Measurements from ENCODE around the gene RAB7A.

Gene RAB7A

DNA sequence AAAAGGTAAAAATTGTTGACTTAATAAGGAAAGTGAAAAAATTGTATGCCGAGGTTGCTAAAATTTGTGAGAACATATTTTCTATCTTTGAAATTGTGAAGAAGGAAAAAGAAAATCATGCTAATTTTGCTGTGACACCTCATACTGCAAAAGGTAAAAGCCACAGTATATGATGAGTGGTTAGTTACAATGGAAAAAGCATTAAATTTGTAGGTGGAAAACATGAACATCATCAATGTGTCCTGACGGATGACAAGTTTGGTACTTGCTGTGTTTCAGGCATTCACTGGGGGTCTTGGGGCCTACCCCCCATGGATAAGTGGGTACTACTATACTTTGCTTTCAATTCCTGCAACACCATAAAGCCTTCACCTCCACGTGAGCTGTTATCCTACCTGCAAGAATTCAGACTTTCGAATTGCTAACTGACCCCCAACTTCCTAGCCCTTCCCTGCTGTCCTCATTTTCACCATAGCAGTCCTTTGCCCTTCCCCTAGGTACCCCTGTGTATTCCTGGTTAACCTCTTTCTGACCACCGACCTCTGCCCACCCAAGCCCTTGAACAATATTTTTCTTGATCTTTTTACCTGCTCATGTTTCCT lies 62.4 kb downstream of the RAB7A start:
- DNase-seq (ENCODE audit: low spot score), result no peak

- DNase-seq (ENCODE audit: low spot score), result no peak
Observed at GRCh38 chr3:128794067-128794768, 68.2 kb downstream of the RAB7A start.

- peak; percentile 69 for DNase-seq (ENCODE audit: low spot score)
Observed at GRCh38 chr3:128794770-128795649, 69.0 kb downstream of the RAB7A start.

GRCh38 chr3:128799653-128800052 lies 73.7 kb downstream of the RAB7A start:
- DNase-seq (ENCODE audit: low spot score), result no peak

DNA sequence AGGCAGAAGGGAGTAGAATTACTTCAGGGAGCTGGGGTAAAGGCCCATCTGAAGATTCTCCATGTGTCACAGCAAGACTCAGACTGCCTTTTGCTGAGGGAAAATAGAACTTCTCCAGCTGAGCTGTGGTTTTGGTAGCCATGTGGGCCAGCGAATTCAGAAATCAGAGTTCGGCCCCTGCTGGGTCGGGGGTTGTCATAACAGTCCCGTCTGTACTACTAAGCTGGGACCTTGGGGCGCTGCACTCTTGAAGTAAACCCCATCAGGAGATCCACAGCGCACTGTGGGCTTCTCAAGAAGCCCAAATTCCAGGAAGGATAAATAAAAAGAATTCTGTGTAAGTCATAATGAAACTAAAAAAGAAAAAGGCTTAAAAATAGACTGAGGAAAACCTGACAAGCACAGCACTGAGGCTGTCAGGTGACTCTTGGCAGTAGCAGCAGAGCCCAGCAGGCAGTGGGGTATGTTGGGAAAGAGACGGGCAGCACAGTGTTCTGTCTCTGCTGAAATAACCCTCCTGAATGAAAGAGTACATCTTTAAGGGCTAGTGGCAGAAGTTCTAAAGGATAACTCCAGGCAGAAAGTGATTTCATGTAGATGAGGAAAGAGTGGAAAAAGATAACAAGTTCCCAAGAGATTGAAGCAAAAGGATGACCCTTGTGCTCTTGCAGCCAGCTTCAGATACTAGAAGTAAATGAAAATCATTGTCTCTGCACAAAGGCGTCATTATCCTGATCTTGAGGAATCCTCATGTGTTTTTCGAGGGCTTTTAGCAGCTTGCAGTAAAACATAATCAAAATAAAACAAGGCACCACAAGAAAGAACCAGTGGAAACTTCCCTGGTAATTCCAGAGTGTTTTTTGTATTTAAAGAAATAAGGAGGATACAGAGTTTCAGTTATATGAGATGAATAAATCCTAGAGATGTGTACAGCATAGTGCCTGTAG lies 74.5 kb downstream of the RAB7A start:
- no peak for DNase-seq (ENCODE audit: low spot score)

GRCh38 chr3:128801779-128802380 lies 75.9 kb downstream of the RAB7A start:
- DNase-seq (ENCODE audit: low spot score), result no peak

DNA sequence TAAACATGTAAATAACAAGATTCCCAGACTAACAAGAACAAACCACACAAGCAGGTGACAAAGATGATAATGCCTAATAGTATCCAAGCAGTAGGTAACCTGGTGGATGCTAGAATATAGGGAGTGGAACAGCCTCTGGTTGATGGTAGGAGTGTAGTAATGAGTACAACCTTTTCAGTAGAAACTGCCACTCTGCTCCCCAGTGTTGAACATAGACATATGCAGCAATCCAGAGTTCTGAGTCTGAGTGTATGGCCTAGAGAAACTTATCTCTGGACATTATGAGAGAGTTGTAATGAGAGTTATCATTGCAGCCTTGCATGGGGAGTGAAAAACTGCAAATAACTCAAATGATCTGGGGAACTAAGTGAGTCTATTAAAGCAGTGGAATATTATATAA lies 77.3 kb downstream of the RAB7A start:
- DNase-seq (ENCODE audit: low spot score), result no peak

GRCh38 chr3:128804017-128804810 lies 78.2 kb downstream of the RAB7A start:
- no peak for DNase-seq (ENCODE audit: low spot score)

- DNase-seq (ENCODE audit: low spot score), result no peak
Observed at GRCh38 chr3:128804811-128805155, 78.8 kb downstream of the RAB7A start.

GRCh38 chr3:128805772-128806171 lies 79.8 kb downstream of the RAB7A start:
- no peak for DNase-seq (ENCODE audit: low spot score)

DNA sequence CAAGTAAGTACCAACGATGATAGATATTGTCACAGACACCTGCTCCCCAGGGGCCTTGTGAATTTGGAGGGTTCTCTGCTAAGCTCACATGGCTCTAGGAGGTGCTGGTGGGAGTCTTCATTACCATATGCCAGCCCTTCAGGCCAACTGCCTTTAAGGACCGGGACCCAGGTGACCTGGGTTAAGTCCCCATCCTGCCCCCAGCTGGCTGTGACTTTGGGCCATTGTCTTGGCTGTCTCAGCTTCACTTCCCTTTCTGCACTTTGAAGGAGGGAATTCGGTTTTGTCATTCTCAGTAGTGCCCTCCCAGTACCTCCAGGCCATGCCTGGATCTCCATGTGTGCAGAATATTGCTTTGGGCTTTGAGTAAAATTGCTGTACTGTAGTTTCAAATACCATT lies 80.6 kb downstream of the RAB7A start:
- no peak for DNase-seq (ENCODE audit: low spot score)

GRCh38 chr3:128807186-128807830 lies 81.3 kb downstream of the RAB7A start:
- no peak for DNase-seq (ENCODE audit: low spot score)

- DNase-seq (ENCODE audit: low spot score), result no peak
Observed at GRCh38 chr3:128808672-128809071, 82.7 kb downstream of the RAB7A start.

GRCh38 chr3:128813097-128813496 lies 87.1 kb downstream of the RAB7A start:
- no peak for DNase-seq (ENCODE audit: low spot score)

- no peak for DNase-seq (ENCODE audit: low spot score)
Observed at GRCh38 chr3:128814060-128814459, 88.1 kb downstream of the RAB7A start.

GRCh38 chr3:128814519-128815317 lies 88.7 kb downstream of the RAB7A start:
- DNase-seq (ENCODE audit: low spot score), result no peak

DNA sequence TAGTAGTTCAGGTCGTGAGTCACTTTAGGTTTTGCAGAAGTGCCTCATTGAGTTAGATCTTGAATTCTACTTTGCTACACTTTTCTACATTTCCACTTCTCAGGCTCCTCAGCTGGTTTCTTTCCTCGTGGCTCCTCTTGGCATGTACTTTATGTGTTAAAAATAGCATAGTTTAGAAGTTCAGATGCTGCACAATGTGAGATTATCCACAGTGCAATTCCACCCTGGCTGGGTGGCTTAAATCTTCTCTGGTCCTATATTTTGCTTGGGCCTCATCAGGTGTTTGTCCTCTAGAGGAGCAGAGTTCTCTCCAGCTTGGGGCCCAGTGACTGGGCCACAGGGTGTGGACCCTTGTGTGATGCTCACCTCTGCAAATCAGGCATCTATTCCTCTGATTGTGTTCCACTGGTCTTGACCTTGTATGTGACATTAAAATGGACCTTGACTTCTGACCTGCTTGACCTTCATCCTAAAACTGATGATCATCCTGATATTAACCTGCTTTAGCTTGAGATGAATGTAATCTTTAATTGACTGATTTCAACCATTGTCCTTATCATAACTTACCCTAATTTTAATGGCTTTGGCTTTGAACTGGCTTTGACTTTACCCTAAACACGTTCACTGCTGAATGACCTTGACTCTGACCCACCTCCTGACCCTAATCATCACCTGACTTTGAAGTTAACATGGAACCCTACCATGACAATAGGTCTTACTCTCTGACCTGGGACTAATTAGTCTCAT lies 89.5 kb downstream of the RAB7A start:
- no peak for DNase-seq (ENCODE audit: low spot score)

GRCh38 chr3:128818186-128818787 lies 92.3 kb downstream of the RAB7A start:
- DNase-seq (ENCODE audit: low spot score), result no peak
